OCI-LY1 (cell line): ENCODE measurements around the gene CEMIP.

Source experiments
- H2AFZ ChIP-seq: fragments of 200-600 bp; sonication (generic), shearing (Covaris generic); 2 replicates; pipeline ENCODE4 v1.6.0; 2014; ENCODE audit warnings: antibody characterized with exemption, mild to moderate bottlenecking, low read length
- H3F3A ChIP-seq: fragments of 200-600 bp; sonication (generic), shearing (Covaris generic); 2 replicates; pipeline ENCODE4 v1.6.0; 2014; ENCODE audit warnings: mild to moderate bottlenecking, antibody characterized with exemption, low read length, moderate library complexity; ENCODE audit not compliant: insufficient read depth
- H3K27ac ChIP-seq: fragments of 200-600 bp; sonication (generic); 2 replicates; pipeline ENCODE4 v1.5.1; 2014; ENCODE audit warnings: low read length, mixed run types, mild to moderate bottlenecking, low read depth; ENCODE audit not compliant: poor library complexity, severe bottlenecking
- H3K27me3 ChIP-seq: fragments of 200-600 bp; sonication (generic); 2 replicates; pipeline ENCODE4 v1.6.0; 2014; ENCODE audit warnings: antibody characterized with exemption, mild to moderate bottlenecking, low read length, moderate library complexity; ENCODE audit not compliant: insufficient read depth
- H3K36me3 ChIP-seq: fragments of 200-600 bp; sonication (generic); 2 replicates; pipeline ENCODE4 v1.6.1; 2014; ENCODE audit warnings: mild to moderate bottlenecking, antibody characterized with exemption, low read length, moderate library complexity, mixed read lengths; ENCODE audit not compliant: insufficient read depth
- H3K4me1 ChIP-seq: fragments of 200-600 bp; sonication (generic); 2 replicates; pipeline ENCODE4 v1.5.1; 2014; ENCODE audit warnings: mild to moderate bottlenecking, low read length, moderate library complexity; ENCODE audit not compliant: insufficient read depth, severe bottlenecking
- H3K4me2 ChIP-seq: fragments of 200-600 bp; sonication (generic), shearing (Covaris generic); 2 replicates; pipeline ENCODE4 v1.6.1; 2014; ENCODE audit warnings: low read length
- H3K4me3 ChIP-seq: fragments of 200-600 bp; sonication (generic); 2 replicates; pipeline ENCODE4 v1.5.1; 2014; ENCODE audit warnings: low read length, low read depth, mild to moderate bottlenecking, mixed read lengths; ENCODE audit not compliant: poor library complexity, severe bottlenecking
- H3K79me2 ChIP-seq: fragments of 200-600 bp; shearing (Covaris generic); 2 replicates; pipeline ENCODE4 v1.6.1; 2016; ENCODE audit warnings: mixed run types, low read length, mixed read lengths; ENCODE audit not compliant: insufficient read depth
- H3K9ac ChIP-seq: fragments of 200-600 bp; sonication (generic), shearing (Covaris generic); 2 replicates; pipeline ENCODE4 v1.6.1; 2014; ENCODE audit warnings: mild to moderate bottlenecking, low read length, mixed read lengths
- H3K9me2 ChIP-seq: fragments of 200-600 bp; sonication (generic), shearing (Covaris generic); 2 replicates; pipeline ENCODE4 v1.6.1; 2014; ENCODE audit warnings: low read depth, mild to moderate bottlenecking, low read length, mixed read lengths
- H3K9me3 ChIP-seq: fragments of 200-600 bp; shearing (Covaris generic); 2 replicates; pipeline ENCODE4 v1.6.1; 2014; ENCODE audit warnings: low read length, mixed read lengths
- H4K20me1 ChIP-seq: fragments of 200-600 bp; sonication (generic), shearing (Covaris generic); 2 replicates; pipeline ENCODE4 v1.6.0; 2016; ENCODE audit warnings: mild to moderate bottlenecking, low read length; ENCODE audit not compliant: insufficient read depth
- EZH2 ChIP-seq: fragments of 200-600 bp; sonication (generic), shearing (Covaris generic); IDR thresholded peaks from 2 replicates; pipeline ENCODE4 v1.8.0; 2017; ENCODE audit warnings: borderline replicate concordance, mixed run types, mild to moderate bottlenecking, antibody characterized with exemption, low read length, moderate library complexity, mixed read lengths
- TF ChIP-seq, protein P1 (sequence below): fragments of 200-600 bp; sonication (generic), shearing (Covaris generic); IDR thresholded peaks from 2 replicates; pipeline ENCODE4 v1.5.1; 2017; ENCODE audit warnings: mild to moderate bottlenecking, antibody characterized with exemption, low read length, moderate library complexity, mixed read lengths

CEMIP gene

DNA sequence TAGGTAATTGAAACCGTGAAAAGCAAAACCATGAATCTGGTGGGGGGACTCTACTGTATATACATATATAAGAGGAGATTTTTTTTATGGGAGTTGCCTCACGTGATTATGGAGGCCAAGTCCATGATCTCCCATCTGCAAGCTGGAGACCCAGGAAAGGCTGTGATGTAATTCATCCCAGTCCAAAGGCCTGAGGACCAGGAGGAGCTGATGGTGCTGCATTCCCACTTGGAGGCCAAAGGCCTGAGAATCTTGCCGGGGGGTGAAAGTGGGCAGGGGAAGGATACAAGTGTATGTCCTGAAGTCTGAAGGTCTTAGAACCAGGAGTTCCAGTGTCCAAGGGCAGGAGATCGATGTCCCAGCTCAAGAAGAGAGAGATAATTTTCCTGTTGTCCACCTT is 37.1 kb upstream of the CEMIP start:
- H3K27ac ChIP-seq, result no peak overlapping the region
- H3K9me2 ChIP-seq, result no peaks in the 10 kb centered on the region
- H3K36me3 ChIP-seq, result no peaks in the 10 kb centered on the region
- H3K79me2 ChIP-seq, result no peaks in the 10 kb centered on the region
- H3K27me3 ChIP-seq, result no peaks in the 10 kb centered on the region
- H2AFZ ChIP-seq, result no peak overlapping the region
- TF ChIP-seq EZH2, result no peak
- TF ChIP-seq, protein P1, sequence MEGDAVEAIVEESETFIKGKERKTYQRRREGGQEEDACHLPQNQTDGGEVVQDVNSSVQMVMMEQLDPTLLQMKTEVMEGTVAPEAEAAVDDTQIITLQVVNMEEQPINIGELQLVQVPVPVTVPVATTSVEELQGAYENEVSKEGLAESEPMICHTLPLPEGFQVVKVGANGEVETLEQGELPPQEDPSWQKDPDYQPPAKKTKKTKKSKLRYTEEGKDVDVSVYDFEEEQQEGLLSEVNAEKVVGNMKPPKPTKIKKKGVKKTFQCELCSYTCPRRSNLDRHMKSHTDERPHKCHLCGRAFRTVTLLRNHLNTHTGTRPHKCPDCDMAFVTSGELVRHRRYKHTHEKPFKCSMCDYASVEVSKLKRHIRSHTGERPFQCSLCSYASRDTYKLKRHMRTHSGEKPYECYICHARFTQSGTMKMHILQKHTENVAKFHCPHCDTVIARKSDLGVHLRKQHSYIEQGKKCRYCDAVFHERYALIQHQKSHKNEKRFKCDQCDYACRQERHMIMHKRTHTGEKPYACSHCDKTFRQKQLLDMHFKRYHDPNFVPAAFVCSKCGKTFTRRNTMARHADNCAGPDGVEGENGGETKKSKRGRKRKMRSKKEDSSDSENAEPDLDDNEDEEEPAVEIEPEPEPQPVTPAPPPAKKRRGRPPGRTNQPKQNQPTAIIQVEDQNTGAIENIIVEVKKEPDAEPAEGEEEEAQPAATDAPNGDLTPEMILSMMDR, result no peak
- H3K4me3 ChIP-seq, result no peak overlapping the region
- H3K4me2 ChIP-seq, result no peak overlapping the region
- no peak overlapping the region for H3K9ac ChIP-seq
- no peaks in the 10 kb centered on the region for H3F3A ChIP-seq
- no peaks in the 10 kb centered on the region for H3K4me1 ChIP-seq
- no peaks in the 10 kb centered on the region for H4K20me1 ChIP-seq
- H3K9me3 ChIP-seq, result 0 out of 2 replicates have a peak, but pooled peaks cover 3% of the 10 kb centered on the region

DNA sequence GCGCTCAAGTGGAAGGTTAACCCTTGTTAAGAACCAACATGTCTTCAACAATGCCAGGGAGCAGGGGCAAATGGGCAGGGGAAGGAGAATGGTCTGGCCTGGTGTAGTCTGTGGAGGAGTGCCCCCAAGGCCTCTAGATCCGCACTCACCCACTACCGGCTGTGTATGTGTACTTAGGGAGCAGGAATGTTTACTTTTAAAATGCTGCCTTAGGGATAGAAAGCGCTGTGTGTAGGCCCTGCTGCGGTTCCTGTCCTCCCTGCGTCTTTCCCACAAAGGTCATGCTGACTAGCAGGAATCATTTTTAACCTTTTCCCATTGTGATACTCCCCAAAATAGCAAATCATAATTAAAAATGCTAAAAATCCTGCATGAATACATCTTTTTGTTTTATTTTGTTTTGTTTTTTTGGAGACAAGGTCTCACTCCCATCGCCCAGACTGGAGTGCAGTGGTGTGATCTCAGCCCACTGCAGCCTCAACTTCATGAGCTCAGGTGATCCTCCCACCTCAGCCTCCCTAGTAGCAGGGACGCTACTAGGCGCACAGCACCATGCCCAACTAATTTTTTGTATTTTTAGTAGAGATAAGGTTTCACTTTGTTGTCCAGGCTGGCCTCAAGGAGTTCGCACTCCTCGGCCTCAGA is 35.9 kb upstream of the CEMIP start:
- Histone ChIP-seq H3K27ac (no peak overlapping the region), H3K9me3 (0 out of 2 replicates have a peak, but pooled peaks cover 3% of the 10 kb centered on the region), H4K20me1 (no peaks in the 10 kb centered on the region), H3K9ac (no peak overlapping the region), H3K4me2 (no peak overlapping the region), H3K9me2 (no peaks in the 10 kb centered on the region), H2AFZ (no peak overlapping the region), H3K36me3 (no peaks in the 10 kb centered on the region), H3K4me1 (no peaks in the 10 kb centered on the region), H3K4me3 (no peak overlapping the region), H3K27me3 (no peaks in the 10 kb centered on the region), H3K79me2 (no peaks in the 10 kb centered on the region), H3F3A (no peaks in the 10 kb centered on the region)
- TF ChIP-seq, protein P1, result no peak
- no peak for TF ChIP-seq EZH2

DNA sequence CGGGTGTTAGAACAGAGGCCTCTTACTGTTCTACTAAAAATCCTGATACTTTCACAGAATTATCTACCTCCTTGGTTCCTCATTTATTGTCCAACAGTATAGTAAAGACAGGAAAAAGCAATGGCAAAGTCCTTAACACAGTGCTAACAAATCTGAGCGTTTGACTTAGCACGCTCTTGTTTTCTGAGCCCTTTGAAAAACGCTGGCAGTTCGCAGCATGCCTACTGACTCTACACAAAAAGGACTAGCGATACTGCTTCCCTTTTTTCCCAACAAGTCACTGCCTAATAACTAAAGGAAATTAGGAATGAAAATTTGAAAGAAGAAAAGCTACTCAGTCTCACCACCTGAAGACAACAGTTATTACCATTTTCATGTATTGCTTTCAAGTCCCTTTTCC is 34.8 kb upstream of the CEMIP start:
- Histone ChIP-seq H3K9me2 (no peaks in the 10 kb centered on the region), H3K4me1 (no peaks in the 10 kb centered on the region), H3K4me3 (no peak overlapping the region), H3K9me3 (0 out of 2 replicates have a peak, but pooled peaks cover 3% of the 10 kb centered on the region), H3K27me3 (no peaks in the 10 kb centered on the region), H3K27ac (no peak overlapping the region), H3K4me2 (no peak overlapping the region), H3K9ac (no peak overlapping the region), H4K20me1 (no peaks in the 10 kb centered on the region), H3F3A (no peaks in the 10 kb centered on the region), H3K36me3 (no peaks in the 10 kb centered on the region), H2AFZ (no peak overlapping the region), H3K79me2 (no peaks in the 10 kb centered on the region)
- no peak for TF ChIP-seq EZH2
- TF ChIP-seq, protein P1, result no peak
